Trophoblast cell (in vitro differentiated cells and primary cell): ENCODE results near the gene CD48.
"Not testable (repeated sequence)": the region's sequence is repeated elsewhere in the genome, so short reads cannot be mapped to it uniquely, and the experiment has no call there.

ENCODE experiments used
- DNase-seq, 2 donors: peaks; one replicate each; pipeline ENCODE4 v3.0.0-alpha.2; 2016
- H2AFZ ChIP-seq: 2 replicates; pipeline ENCODE4 v1.6.1; 2013; ENCODE audit warnings: low read length, moderate library complexity, mild to moderate bottlenecking; ENCODE audit not compliant: insufficient read depth, poor library complexity
- H2AK5ac ChIP-seq: 2 replicates; pipeline ENCODE4 v1.6.1; 2013; ENCODE audit warnings: mild to moderate bottlenecking, low read length
- H2BK120ac ChIP-seq: 2 replicates; pipeline ENCODE4 v1.6.1; 2013; ENCODE audit warnings: low read length, mild to moderate bottlenecking, moderate library complexity; ENCODE audit not compliant: insufficient read depth, poor library complexity
- H2BK12ac ChIP-seq: 2 replicates; pipeline ENCODE4 v1.6.1; 2013; ENCODE audit warnings: mild to moderate bottlenecking, low read length, moderate library complexity
- H2BK5ac ChIP-seq: 2 replicates; pipeline ENCODE4 v1.6.1; 2013; ENCODE audit warnings: low read length, low read depth, moderate library complexity, mild to moderate bottlenecking; ENCODE audit not compliant: poor library complexity
- H3K14ac ChIP-seq: 2 replicates; pipeline ENCODE4 v1.6.1; 2013; ENCODE audit warnings: mild to moderate bottlenecking, low read length
- H3K18ac ChIP-seq: 2 replicates; pipeline ENCODE4 v1.6.1; 2013; ENCODE audit warnings: mild to moderate bottlenecking, low read length
- H3K23ac ChIP-seq: 2 replicates; pipeline ENCODE4 v1.6.1; 2013; ENCODE audit warnings: low read length
- H3K27ac ChIP-seq: 2 replicates; pipeline ENCODE4 v1.5.1; 2013; ENCODE audit warnings: low read depth, mild to moderate bottlenecking, inconsistent platforms, low read length, moderate library complexity
- H3K27me3 ChIP-seq: 2 replicates; pipeline ENCODE4 v1.6.1; 2013; ENCODE audit warnings: inconsistent platforms, mild to moderate bottlenecking, low read length, moderate library complexity; ENCODE audit not compliant: insufficient read depth
- H3K36me3 ChIP-seq, 2 experiments: 1 replicate in 1 of 2; 2 replicates in 1 of 2; pipeline ENCODE4 v1.6.1; 2013; ENCODE audit warnings: low read length in 2 of 2, mild to moderate bottlenecking in 2 of 2, moderate library complexity in 1 of 2; ENCODE audit not compliant: insufficient read depth in 2 of 2, control insufficient read depth in 1 of 2
- H3K4ac ChIP-seq: 2 replicates; pipeline ENCODE4 v1.6.1; 2013; ENCODE audit warnings: low read depth, mild to moderate bottlenecking, low read length, moderate library complexity
- H3K4me1 ChIP-seq, 2 experiments: 1 replicate in 1 of 2; 2 replicates in 1 of 2; pipeline ENCODE4 v1.6.1; 2013; ENCODE audit warnings: low read length in 2 of 2, mild to moderate bottlenecking in 2 of 2, moderate library complexity in 1 of 2; ENCODE audit not compliant: insufficient read depth in 2 of 2, control insufficient read depth in 1 of 2
- H3K4me2 ChIP-seq: 2 replicates; pipeline ENCODE4 v1.6.1; 2013; ENCODE audit warnings: inconsistent platforms, mild to moderate bottlenecking, low read length, moderate library complexity
- H3K4me3 ChIP-seq: 2 replicates; pipeline ENCODE4 v1.5.1; 2013; ENCODE audit warnings: mild to moderate bottlenecking, low read depth, low read length, inconsistent platforms
- H3K79me1 ChIP-seq: one replicate; pipeline ENCODE4 v1.6.1; 2013; ENCODE audit warnings: low read length
- H3K79me2 ChIP-seq: 2 replicates; pipeline ENCODE4 v1.6.1; 2013; ENCODE audit warnings: low read length, mild to moderate bottlenecking; ENCODE audit not compliant: control insufficient read depth, insufficient read depth, poor library complexity
- H3K9ac ChIP-seq: 2 replicates; pipeline ENCODE4 v1.6.1; 2013; ENCODE audit warnings: mild to moderate bottlenecking, low read length
- H3K9me3 ChIP-seq: 2 replicates; pipeline ENCODE4 v1.6.1; 2013; ENCODE audit warnings: low read depth, mild to moderate bottlenecking, control low read depth, inconsistent platforms, low read length; ENCODE audit not compliant: insufficient read depth
- H4K12ac ChIP-seq: 2 replicates; pipeline ENCODE4 v1.6.1; 2013; ENCODE audit warnings: low read depth, mild to moderate bottlenecking, low read length, moderate library complexity
- H4K8ac ChIP-seq: 2 replicates; pipeline ENCODE4 v1.6.1; 2013; ENCODE audit warnings: low read depth, mild to moderate bottlenecking, low read length, moderate library complexity
- H4K91ac ChIP-seq: one replicate; pipeline ENCODE4 v1.6.1; 2013; ENCODE audit warnings: low read depth, mild to moderate bottlenecking, low read length, moderate library complexity
- WGBS: extraction: QIAGEN DNeasy Blood & Tissue Kit; methylation state at CpG from one replicate; pipeline ENCODE4 v1.1.7; 2013; ENCODE audit warnings: missing lambda C conversion rate; ENCODE audit not compliant: insufficient read length, insufficient coverage; ENCODE audit errors: extremely low coverage; 5-methylcytosine and 5-hydroxymethylcytosine counted together

Gene CD48

DNA sequence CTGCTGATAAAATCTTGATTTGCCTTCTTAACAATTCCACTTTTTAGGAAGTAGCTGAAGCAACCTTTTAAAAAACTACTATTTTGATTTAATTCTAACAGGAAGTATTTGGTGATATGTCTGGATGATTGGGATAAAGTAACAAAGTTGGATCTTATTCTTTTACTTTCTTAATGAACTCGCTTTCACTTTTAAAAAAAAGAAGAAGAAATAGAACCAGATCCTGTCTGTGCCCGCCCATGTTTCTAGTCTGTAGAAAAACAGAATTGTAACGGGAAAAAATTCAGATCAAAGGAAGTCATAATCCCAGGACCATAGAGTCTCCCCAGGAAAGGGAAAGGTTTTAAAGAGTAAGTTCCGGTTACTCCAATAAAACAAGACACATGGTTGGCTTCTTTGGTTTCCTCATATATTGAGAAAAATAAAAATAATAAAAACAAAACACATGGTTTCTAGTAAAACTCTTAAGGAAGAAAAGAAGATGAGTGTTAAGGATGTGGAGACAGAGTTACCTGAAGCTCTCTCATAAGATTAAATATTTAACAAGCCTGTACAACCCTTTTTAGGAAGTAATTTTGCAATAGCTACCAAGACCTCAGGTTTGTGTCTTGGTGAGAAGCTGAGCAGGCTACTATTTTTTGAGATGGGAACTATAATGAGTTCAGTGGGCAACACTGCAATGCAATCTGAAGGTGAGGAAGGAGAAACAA lies 4.9 kb downstream of the CD48 start:
- no peak overlapping the region for H2BK120ac ChIP-seq
- no peak overlapping the region for H2BK12ac ChIP-seq
- no peak overlapping the region for H4K12ac ChIP-seq
- no peak overlapping the region for H3K4ac ChIP-seq
- no CpG with 5 or more reads among the region's 4 CpGs for WGBS
- no peaks in the 10 kb centered on the region for H3K27me3 ChIP-seq
- H3K4me1 ChIP-seq: no peaks in the 10 kb centered on the region
- no peak overlapping the region for H2AFZ ChIP-seq
- no peak overlapping the region for H2BK5ac ChIP-seq
- H3K4me3 ChIP-seq: no peak overlapping the region
- H3K14ac ChIP-seq: no peak overlapping the region
- no peak overlapping the region for H4K91ac ChIP-seq
- DNase-seq: no peak
- H3K79me1 ChIP-seq: no peaks in the 10 kb centered on the region
- no peak overlapping the region for H3K4me2 ChIP-seq
- no peak overlapping the region for H3K27ac ChIP-seq
- H3K9me3 ChIP-seq: no peaks in the 10 kb centered on the region
- no peaks in the 10 kb centered on the region for H3K79me2 ChIP-seq
- no peak overlapping the region for H2AK5ac ChIP-seq
- H3K23ac ChIP-seq: no peak overlapping the region
- H4K8ac ChIP-seq: no peak overlapping the region
- H3K36me3 ChIP-seq: no peaks in the 10 kb centered on the region
- no peak overlapping the region for H3K9ac ChIP-seq
- no peak overlapping the region for H3K18ac ChIP-seq

DNA sequence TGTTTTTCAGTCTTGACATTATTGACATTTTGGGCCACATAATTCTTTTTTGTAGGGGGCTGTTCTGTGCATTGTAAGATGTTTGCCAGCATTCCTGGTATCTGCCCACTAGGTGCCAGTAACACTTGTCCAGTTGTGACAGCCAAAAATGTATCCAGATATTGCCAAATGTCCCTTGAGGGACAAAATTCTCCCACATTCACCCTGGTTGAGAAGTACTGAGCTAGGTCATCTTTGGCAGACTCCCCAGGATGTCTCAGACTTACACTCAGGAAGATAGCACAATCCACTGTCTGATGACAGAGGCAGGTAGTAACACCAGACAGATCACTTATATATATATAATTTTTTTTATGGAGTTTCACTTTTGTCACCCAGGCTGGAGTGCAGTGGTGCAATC lies 5.9 kb downstream of the CD48 start:
- no peak overlapping the region for H3K23ac ChIP-seq
- H2BK5ac ChIP-seq: no peak overlapping the region
- H3K36me3 ChIP-seq: no peaks in the 10 kb centered on the region
- no peak overlapping the region for H3K18ac ChIP-seq
- H3K4me3 ChIP-seq: no peak overlapping the region
- no peak overlapping the region for H3K4me2 ChIP-seq
- H3K27ac ChIP-seq: no peak overlapping the region
- no peak overlapping the region for H4K91ac ChIP-seq
- H3K14ac ChIP-seq: no peak overlapping the region
- no peaks in the 10 kb centered on the region for H3K79me1 ChIP-seq
- H2AFZ ChIP-seq: no peak overlapping the region
- no peak overlapping the region for H2AK5ac ChIP-seq
- no peaks in the 10 kb centered on the region for H3K27me3 ChIP-seq
- no peak overlapping the region for H4K8ac ChIP-seq
- no peaks in the 10 kb centered on the region for H3K4me1 ChIP-seq
- H2BK12ac ChIP-seq: no peak overlapping the region
- no peaks in the 10 kb centered on the region for H3K79me2 ChIP-seq
- no peak overlapping the region for H2BK120ac ChIP-seq
- no peaks in the 10 kb centered on the region for H3K9me3 ChIP-seq
- DNase-seq: no peak
- no peak overlapping the region for H3K9ac ChIP-seq
- no peak overlapping the region for H3K4ac ChIP-seq
- H4K12ac ChIP-seq: no peak overlapping the region

- H4K12ac ChIP-seq, H3K79me2 ChIP-seq, H3K79me1 ChIP-seq, H2AK5ac ChIP-seq, H2BK120ac ChIP-seq, H3K23ac ChIP-seq, H3K9me3 ChIP-seq, H3K27me3 ChIP-seq, H3K18ac ChIP-seq, H2BK12ac ChIP-seq, H4K8ac ChIP-seq, H3K9ac ChIP-seq, DNase-seq, H3K4me1 ChIP-seq, H3K4me2 ChIP-seq, H2AFZ ChIP-seq, H4K91ac ChIP-seq, H3K4me3 ChIP-seq, H3K36me3 ChIP-seq, H3K27ac ChIP-seq, H3K4ac ChIP-seq, H2BK5ac ChIP-seq, H3K14ac ChIP-seq: not testable (repeated sequence)
- WGBS: no CpG with 5 or more reads among the region's 3 CpGs
Measured at GRCh38 chr1:160705212-160705621, 6.4 kb downstream of the CD48 start.

GRCh38 chr1:160704250-160704649 lies 7.4 kb downstream of the CD48 start:
- Histone ChIP-seq H3K4ac (no peak overlapping the region), H3K14ac (no peak overlapping the region), H3K9ac (no peak overlapping the region), H3K23ac (no peak overlapping the region), H3K4me2 (no peak overlapping the region), H2BK120ac (no peak overlapping the region), H4K8ac (no peak overlapping the region), H3K79me2 (no peaks in the 10 kb centered on the region), H3K27ac (no peak overlapping the region), H2AFZ (no peak overlapping the region), H3K79me1 (no peaks in the 10 kb centered on the region), H2BK12ac (no peak overlapping the region), H2BK5ac (no peak overlapping the region), H2AK5ac (no peak overlapping the region), H3K4me1 (no peaks in the 10 kb centered on the region), H4K91ac (no peak overlapping the region), H3K9me3 (no peaks in the 10 kb centered on the region), H3K18ac (no peak overlapping the region), H4K12ac (no peak overlapping the region), H3K4me3 (no peak overlapping the region), H3K36me3 (no peaks in the 10 kb centered on the region), H3K27me3 (no peaks in the 10 kb centered on the region)
- WGBS: no CpG with 5 or more reads among the region's 4 CpGs
- DNase-seq: peak; percentile 60 to 73
